Endothelial cell of umbilical vein (primary cell): Measurements from ENCODE around the gene ALKBH8. TPM values are rescaled to one million over a fixed set of nuclear protein-coding genes. Genes with fewer than 3 reads are reported as not detected.

Source experiments
- BruUV-seq: library from RNA; stranded (reverse); fragments of 400-500 nt; replicated peaks from 2 replicates; lab custom pipeline; 2021; lab: Mats Ljungman, UMichigan
- CTCF ChIA-PET: fragments of 300-600, 350-600 bp; sonication (Branson Sonifier 250); formaldehyde crosslinking; loops from one replicate; lab custom pipeline; 2021; ENCODE audit warnings: antibody characterized with exemption, inconsistent platforms; lab: Charles Lee
- POLR2A ChIA-PET: fragments of 300-600, 350-600 bp; sonication (Branson Sonifier 250); formaldehyde crosslinking; loops from one replicate; lab custom pipeline; 2021; ENCODE audit warnings: antibody characterized with exemption, inconsistent platforms; lab: Charles Lee
- DNase-seq: peaks from one replicate; pipeline ENCODE4 v3.0.0-alpha.2; 2011; ENCODE audit warnings: low read depth, low spot score
- FAIRE-seq: peaks from 2 replicates; lab custom pipeline; 2011; peaks lifted over from hg19 to GRCh38; lab: Jason Lieb, UNC
- H2AFZ ChIP-seq: 2 replicates; pipeline ENCODE4 v1.6.0; 2012; ENCODE audit warnings: low read depth, low read length, control low read depth, inconsistent platforms
- H3K27ac ChIP-seq: 2 replicates; pipeline ENCODE4 v1.5.1; 2011; ENCODE audit warnings: low read depth, mild to moderate bottlenecking, control low read depth, low read length, moderate library complexity; ENCODE audit not compliant: insufficient read depth
- H3K27me3 ChIP-seq, 2 experiments: 2 replicates each; pipeline versions ENCODE4 v1.6.0 to v1.6.1; 2011; ENCODE audit warnings: low read length in 2 of 2, mixed read lengths in 1 of 2; ENCODE audit not compliant: control insufficient read depth in 2 of 2, insufficient read depth in 2 of 2
- H3K36me3 ChIP-seq, 2 experiments: 2 replicates in 1 of 2; 3 replicates in 1 of 2; pipeline ENCODE4 v1.5.1; 2011; ENCODE audit warnings: low read length in 2 of 2, mild to moderate bottlenecking in 1 of 2, moderate library complexity in 1 of 2; ENCODE audit not compliant: control insufficient read depth in 2 of 2, insufficient read depth in 2 of 2; ENCODE audit errors: extremely low read depth in 1 of 2
- H3K4me1 ChIP-seq: 3 replicates; pipeline ENCODE4 v1.5.1; 2011; ENCODE audit warnings: mild to moderate bottlenecking, low read length; ENCODE audit not compliant: control insufficient read depth, insufficient read depth; ENCODE audit errors: extremely low read depth
- H3K4me2 ChIP-seq: 2 replicates; pipeline ENCODE4 v1.6.1; 2011; ENCODE audit warnings: low read length, control low read depth, mixed read lengths; ENCODE audit not compliant: insufficient read depth
- H3K4me3 ChIP-seq, 3 experiments: fragments of 200-600 bp in 1 of 3; sonication (generic), shearing (Covaris generic) in 1 of 3; replicated peaks in 1 of 3; 2 replicates each; pipeline ENCODE4 v1.5.1; 2011 to 2016; ENCODE audit warnings: control low read depth in 3 of 3, low read length in 3 of 3, mild to moderate bottlenecking in 2 of 3, inconsistent platforms in 1 of 3, low read depth in 1 of 3, moderate library complexity in 1 of 3; ENCODE audit not compliant: insufficient read depth in 1 of 3
- H3K79me2 ChIP-seq: 2 replicates; pipeline ENCODE4 v1.6.0; 2012; ENCODE audit warnings: low read length, inconsistent platforms; ENCODE audit not compliant: control insufficient read depth, insufficient read depth
- H3K9ac ChIP-seq: replicated peaks from 2 replicates; pipeline ENCODE3; 2011; ENCODE audit warnings: low read length, control low read depth; ENCODE audit not compliant: insufficient read depth; ENCODE audit errors: extremely low read depth
- H3K9me1 ChIP-seq: replicated peaks from 3 replicates; pipeline ENCODE4 v1.6.0; 2011; ENCODE audit warnings: mild to moderate bottlenecking, low read length; ENCODE audit not compliant: control insufficient read depth, insufficient read depth; ENCODE audit errors: extremely low read depth
- H3K9me3 ChIP-seq: replicated peaks from 2 replicates; pipeline ENCODE4 v1.5.1; 2012; ENCODE audit warnings: low read length, inconsistent platforms; ENCODE audit not compliant: control insufficient read depth, insufficient read depth
- H4K20me1 ChIP-seq: replicated peaks from 2 replicates; pipeline ENCODE3; 2011; ENCODE audit warnings: mild to moderate bottlenecking, low read length; ENCODE audit not compliant: control insufficient read depth, insufficient read depth; ENCODE audit errors: extremely low read depth
- EZH2 ChIP-seq: IDR thresholded peaks from 2 replicates; pipeline ENCODE4 v1.6.1; 2012; ENCODE audit warnings: borderline replicate concordance, low read depth, mild to moderate bottlenecking, moderate library complexity, low read length, inconsistent platforms; ENCODE audit not compliant: severe bottlenecking
- FOS ChIP-seq: IDR thresholded peaks from 2 replicates; pipeline ENCODE4 v1.6.1; 2011; ENCODE audit warnings: mild to moderate bottlenecking, low read length, moderate library complexity, borderline replicate concordance; ENCODE audit not compliant: insufficient read depth
- GATA2 ChIP-seq: IDR thresholded peaks from 2 replicates; pipeline ENCODE4 v1.7.0; 2011; ENCODE audit warnings: low read depth, mild to moderate bottlenecking, moderate library complexity, mixed read lengths, low read length; ENCODE audit not compliant: insufficient read length, insufficient read depth
- JUN ChIP-seq: IDR thresholded peaks from 2 replicates; pipeline ENCODE4 v1.6.1; 2011; ENCODE audit warnings: borderline replicate concordance, low read depth; ENCODE audit not compliant: insufficient read length, insufficient read depth
- MYC ChIP-seq: IDR thresholded peaks from one replicate; pipeline ENCODE4 v1.6.1; 2011; ENCODE audit warnings: mild to moderate bottlenecking, low read depth, low read length
- POLR2A ChIP-seq: IDR thresholded peaks from 2 replicates; pipeline ENCODE4 v1.6.1; 2012; ENCODE audit warnings: low read depth, mild to moderate bottlenecking, control low read depth, low read length
- POLR2AphosphoS5 ChIP-seq: IDR thresholded peaks from 2 replicates; pipeline ENCODE4 v1.6.1; 2012; ENCODE audit warnings: low read depth, mild to moderate bottlenecking, control low read depth, low read length, moderate library complexity; ENCODE audit not compliant: insufficient read depth
- dilution Hi-C: fragments of 300-500 bp; cut with MboI; formaldehyde crosslinking; loops from one replicate; pipeline ENCODE4 v1.15.0; 2019; ENCODE audit warnings: low sequenced_read_pairs; ENCODE audit not compliant: extremely low pct_ligation_motif_present
- intact Hi-C: fragments of 100-400 bp; cut with micrococcal nuclease; formaldehyde crosslinking; loops from one replicate; pipeline ENCODE4 v1.10.0; 2022
- polyA plus RNA-seq, 4 experiments: library from polyadenylated mRNA; depleted of rRNA in 3 of 4; stranded (reverse) in 3 of 4; unstranded in 1 of 4; fragments of >200 nt; gene quantifications; 2 replicates each; pipeline versions ENCODE4 v1.2.1 to v1.2.3, GENCODE V29; 2011 to 2012; ENCODE audit warnings: missing spikeins in 1 of 4
- total RNA-seq: library from RNA; stranded (reverse); gene quantifications from 2 replicates; pipeline ENCODE4 v1.2.3, GENCODE V29; 2021
- TF ChIP-seq, protein P1 (sequence below): IDR thresholded peaks from 2 replicates; pipeline ENCODE4 v1.6.1; 2011; ENCODE audit not compliant: insufficient read depth, insufficient read length
- TF ChIP-seq, protein P2 (sequence below), 2 donors: IDR thresholded peaks; 1 replicate in 1 of 2; 2 replicates in 1 of 2; pipeline ENCODE4 v1.5.1; 2011; ENCODE audit warnings: low read length in 2 of 2, mild to moderate bottlenecking in 2 of 2, moderate library complexity in 2 of 2, control low read depth in 1 of 2, inconsistent platforms in 1 of 2, low read depth in 1 of 2; ENCODE audit not compliant: insufficient read depth in 1 of 2; ENCODE audit errors: extremely low read depth in 1 of 2

Gene ALKBH8
- total and polyA plus RNA-seq, 2 donors (not counting 3 experiments of a cell fraction or from before 2014, with no cell fraction given): 2.6 to 10.2 TPM

DNA sequence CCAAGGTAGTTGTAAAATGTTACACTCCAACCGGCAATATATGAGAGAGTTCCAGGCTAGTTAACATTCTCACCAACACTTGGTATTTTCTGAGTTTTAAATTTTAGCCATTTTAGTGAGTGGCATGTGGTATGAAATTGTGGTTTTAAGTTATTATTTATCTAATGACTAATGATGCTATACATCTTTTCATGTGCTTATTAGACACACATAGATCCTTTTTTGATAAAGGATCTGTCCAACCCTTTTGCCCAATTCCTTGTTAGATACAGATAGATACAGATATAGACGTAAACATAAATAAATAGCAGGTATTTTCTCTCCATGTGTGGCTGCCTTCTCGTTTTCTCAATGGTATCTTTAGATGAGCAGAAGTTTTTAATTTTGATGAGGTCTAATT is 39.3 kb downstream of the ALKBH8 start:
- Histone ChIP-seq H3K9ac (no peak overlapping the region), H2AFZ (no peak overlapping the region), H3K9me3 (no peaks in the 10 kb centered on the region), H4K20me1 (no peaks in the 10 kb centered on the region), H3K27me3 (no peaks in the 10 kb centered on the region), H3K36me3 (no peaks in the 10 kb centered on the region), H3K79me2 (no peaks in the 10 kb centered on the region), H3K4me2 (no peak overlapping the region), H3K4me1 (no peaks in the 10 kb centered on the region), H3K9me1 (no peaks in the 10 kb centered on the region), H3K4me3 (no peak overlapping the region), H3K27ac (no peak overlapping the region)
- FAIRE-seq (no peak), DNase-seq (no peak)
- dilution Hi-C loops (no loop called here), intact Hi-C loops (no loop called here)
- TF ChIP-seq POLR2AphosphoS5 (no peak), FOS (no peak), MYC (no peak), EZH2 (no peak), JUN (no peak), GATA2 (no peak), POLR2A (no peak)
- TF ChIP-seq, protein P1, sequence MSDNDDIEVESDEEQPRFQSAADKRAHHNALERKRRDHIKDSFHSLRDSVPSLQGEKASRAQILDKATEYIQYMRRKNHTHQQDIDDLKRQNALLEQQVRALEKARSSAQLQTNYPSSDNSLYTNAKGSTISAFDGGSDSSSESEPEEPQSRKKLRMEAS: no peak
- TF ChIP-seq, protein P2, sequence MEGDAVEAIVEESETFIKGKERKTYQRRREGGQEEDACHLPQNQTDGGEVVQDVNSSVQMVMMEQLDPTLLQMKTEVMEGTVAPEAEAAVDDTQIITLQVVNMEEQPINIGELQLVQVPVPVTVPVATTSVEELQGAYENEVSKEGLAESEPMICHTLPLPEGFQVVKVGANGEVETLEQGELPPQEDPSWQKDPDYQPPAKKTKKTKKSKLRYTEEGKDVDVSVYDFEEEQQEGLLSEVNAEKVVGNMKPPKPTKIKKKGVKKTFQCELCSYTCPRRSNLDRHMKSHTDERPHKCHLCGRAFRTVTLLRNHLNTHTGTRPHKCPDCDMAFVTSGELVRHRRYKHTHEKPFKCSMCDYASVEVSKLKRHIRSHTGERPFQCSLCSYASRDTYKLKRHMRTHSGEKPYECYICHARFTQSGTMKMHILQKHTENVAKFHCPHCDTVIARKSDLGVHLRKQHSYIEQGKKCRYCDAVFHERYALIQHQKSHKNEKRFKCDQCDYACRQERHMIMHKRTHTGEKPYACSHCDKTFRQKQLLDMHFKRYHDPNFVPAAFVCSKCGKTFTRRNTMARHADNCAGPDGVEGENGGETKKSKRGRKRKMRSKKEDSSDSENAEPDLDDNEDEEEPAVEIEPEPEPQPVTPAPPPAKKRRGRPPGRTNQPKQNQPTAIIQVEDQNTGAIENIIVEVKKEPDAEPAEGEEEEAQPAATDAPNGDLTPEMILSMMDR (IDR thresholded peaks at IDR 0.05; ENCODE audit: extremely low read depth in 1 of 2, insufficient read depth in 1 of 2, low read depth in 1 of 2, low read length in 2 of 2): no peak
- POLR2A ChIA-PET: no interaction called here
- BruUV-seq: no TSS peak
- CTCF ChIA-PET: no interaction called here
